GM18868 (cell line): ENCODE data around the gene SMLR1.

ENCODE experiments used
- ATAC-seq: cut with Tn5 transposase; IDR thresholded peaks from one replicate; pipeline ENCODE4 v1.9.1; 2021; ENCODE audit warnings: mild to moderate bottlenecking, moderate library complexity; ENCODE audit not compliant: unreplicated experiment

SMLR1 gene

DNA sequence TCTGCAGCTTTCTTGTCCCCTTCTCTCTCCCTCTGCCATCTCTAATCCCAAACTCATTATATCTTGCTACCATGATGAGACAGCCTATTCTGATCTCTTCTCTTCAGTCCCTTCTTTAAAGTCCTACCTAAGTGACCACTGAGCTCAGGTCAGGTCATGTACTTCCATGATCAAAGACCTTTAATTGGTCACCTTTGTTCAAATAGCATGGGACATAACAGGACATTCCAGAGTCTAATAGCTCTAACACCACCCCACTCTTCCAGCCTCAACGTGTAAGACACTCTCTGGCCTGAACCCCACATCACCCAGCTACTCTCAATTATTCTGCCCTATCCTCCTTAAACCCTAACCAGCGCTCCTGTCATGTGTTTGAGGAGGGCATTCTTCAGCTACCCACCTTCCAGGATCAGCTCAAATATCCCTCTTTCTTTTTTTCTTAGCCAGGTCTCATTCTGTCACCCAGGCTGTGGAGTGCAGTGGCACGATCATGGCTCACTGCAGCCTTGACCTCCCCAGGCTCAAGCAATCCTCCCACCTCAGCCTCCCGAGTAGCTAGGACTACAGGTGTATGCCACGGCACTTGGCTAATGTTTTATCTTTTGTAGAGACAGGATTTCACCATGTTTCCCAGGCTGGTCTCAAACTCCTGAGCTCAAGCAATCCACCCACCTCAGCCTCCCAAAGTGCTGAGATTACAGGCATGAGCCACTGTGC lies 2.1 kb upstream of the SMLR1 start:
- no peak for ATAC-seq

DNA sequence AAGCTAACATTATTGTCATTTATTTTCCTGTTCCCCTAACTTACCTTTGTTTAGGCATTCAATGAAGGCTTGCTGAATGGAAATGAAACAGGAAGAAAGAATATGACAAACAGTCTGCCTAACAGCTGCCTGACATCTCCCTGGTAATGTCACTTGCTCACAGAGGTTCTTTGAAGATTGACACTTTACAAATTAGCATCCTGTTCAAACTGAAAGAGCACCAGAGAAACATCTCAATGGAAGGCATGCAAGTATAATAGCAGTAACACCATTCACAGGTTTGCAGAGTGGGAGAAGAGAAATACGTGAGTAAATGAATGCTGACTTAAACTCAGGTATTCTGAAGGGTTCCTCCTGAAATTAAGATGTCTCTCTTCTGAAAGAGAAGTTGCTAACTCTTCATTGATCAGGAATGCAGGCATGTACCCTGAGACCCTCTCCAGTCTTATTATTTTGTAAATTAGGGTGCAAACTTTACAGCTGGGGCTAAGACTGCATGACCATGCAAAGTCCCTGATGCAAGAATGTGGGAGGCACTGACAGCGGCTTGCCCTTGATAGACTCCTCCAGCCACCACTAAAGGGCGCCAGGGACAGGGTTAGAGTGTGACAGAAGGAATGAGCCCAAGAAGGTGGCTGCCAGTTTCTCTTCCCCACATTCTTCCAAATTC lies 1.3 kb upstream of the SMLR1 start:
- ATAC-seq = no peak

DNA sequence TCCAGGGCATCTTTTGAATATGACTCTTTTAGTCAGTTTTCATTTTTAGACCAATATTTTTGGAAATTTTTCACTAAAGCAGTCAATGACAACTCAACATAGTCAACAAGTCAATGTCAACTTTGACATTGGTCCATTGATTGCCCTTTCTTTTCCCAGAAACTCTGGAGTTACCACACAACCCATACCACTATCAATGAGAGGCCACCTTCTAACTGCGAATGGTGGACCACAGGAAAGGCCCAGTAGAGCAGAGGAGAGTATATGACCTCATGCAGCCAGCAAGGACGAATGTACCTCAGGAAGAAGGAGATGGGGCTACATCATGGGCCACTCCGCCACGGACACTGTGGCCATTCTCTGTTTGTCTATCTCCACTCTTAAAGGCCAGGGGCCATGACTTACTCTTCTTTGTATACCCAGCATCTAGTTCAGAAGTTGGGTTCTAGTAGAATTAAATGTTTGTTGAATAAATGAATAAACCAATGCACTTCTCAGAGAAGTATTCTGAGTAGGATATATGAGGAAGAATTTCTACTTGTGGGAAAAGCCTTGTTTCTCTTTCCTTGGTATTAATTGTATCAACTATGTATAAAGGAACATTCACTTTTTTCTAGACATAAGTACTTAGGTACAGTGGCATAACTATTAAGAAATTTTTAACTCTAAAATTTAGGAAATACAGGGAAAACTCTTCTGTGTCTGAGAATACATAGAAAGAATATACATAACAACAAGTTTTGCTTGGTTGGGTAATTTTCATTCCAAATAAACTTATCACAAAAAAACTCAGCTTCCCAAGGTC lies 562 bp upstream of the SMLR1 start:
- no peak for ATAC-seq

DNA sequence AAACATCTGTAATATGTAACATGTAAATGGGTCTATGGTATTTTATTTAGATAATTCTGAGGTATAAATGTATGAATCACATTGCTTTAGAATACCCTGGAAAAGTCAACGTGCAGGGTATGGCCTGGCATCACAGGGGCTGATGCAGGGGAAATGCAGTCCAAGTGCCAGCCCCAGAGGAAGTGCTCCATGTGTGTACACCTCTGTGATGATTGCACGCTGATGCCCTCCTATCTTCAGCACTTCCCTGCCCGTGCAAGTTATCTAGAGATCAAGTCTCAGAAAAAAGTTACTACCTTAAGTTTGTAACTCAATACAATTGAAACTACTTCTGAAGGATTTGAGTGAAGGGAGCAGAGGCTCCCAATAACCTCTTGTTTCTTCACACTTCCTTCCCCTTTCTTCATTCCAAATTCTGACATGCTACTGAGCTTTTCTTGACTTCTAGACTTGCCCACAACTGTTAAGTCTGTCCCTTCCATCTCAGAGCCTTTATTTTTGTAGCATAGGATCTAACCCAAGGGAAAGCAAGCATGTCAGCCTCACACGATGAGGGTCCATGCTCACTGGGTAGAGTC lies 2.2 kb downstream of the SMLR1 start:
- no peak for ATAC-seq

DNA sequence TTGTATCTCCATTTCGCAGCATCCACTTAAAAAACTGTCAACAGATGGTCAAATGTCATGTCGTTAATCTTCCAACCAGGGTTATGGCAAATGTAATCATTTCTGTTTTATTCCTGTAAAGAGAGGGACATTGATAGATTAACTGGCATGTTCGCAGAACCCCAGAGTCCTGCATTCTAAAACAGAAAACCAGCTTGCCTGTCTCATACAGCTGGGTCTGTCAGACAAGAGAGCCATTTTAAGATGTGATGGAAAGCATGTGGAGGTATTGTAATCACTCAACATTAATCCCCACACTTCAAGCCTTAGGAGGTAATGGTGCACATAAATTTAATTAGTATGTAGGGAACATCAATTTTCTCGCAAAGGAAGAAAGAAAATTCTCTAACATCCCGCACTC lies 4.4 kb downstream of the SMLR1 start:
- no peak for ATAC-seq

DNA sequence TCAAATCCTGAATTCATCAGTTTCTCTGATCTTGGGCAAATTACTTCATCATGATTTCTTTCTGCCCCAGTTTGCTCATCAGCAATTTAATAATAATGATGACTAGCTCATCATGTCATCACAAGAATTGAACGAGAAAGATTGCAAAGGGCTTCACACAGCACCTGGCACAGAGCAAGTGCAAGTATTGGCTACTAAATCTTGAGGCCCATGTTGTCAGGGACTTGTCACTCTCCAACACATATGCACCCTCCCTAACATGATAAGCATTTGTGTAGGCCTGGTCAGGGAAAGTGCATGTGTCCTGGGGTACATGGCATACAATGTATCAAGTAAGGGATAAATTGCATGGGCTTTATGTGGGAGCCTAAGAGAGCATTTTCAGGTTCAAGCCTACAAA lies 6.4 kb downstream of the SMLR1 start:
- ATAC-seq = no peak

DNA sequence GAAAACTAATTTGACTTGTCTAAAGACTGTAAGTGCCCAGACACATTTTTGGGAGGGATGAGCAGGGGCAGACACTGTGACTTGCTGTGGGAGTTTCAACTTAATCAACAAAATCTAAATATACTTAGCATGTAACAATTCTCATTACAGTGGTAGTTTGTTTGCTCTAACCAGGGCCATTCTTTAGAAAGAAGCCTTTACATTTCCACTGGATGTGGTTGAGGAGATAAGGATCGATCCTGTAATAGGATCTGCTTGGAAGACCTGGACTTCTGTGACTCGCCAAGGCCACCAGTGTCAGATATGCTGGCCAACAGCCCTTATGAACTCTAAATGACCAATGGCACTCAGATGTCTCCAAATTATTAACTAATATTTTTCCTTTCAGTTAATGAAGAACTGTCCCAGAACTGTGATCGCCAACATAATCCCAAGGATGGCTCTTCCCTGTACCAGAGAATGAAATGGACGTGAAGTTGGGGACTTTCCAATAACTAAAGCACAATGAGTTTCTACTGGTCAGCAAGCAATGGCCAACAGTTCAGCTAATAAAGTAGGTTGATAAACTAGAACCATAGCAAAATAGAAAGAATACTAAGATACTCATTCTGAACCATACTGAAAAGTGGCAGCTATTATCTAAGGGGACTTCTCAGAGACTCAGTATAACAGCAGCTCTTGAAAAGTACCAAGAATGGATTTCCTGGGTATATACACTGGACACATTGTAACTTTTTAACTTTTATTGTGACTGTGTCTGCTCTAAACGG lies 7.5 kb downstream of the SMLR1 start:
- ATAC-seq = no peak

DNA sequence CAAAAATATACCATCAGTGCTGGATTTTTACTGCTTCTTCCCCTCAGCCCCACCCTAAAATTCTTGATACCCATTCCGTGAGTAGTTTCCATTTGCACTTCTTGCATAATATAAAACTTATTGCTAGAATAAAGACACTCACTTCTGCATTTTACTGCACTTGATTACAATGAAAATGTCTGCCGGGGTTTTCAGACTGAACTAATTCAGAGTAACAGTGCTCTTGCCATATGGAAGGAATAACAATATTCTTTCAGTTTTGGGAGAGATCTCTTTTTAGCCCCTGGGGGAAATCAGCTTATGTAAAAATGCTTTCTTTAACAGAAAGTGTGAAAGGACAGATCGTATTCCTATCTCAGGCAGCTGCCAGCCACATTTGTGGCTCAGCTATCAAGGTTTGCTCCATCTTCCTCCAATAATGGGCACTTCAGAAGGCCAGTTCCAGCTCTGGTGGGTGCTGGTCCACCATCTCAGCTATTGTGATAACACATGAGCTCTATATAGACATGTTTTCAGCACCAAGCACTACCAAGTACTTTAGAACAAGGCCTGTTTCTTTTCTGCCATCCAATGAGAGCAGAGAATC lies 8.9 kb downstream of the SMLR1 start:
- ATAC-seq = no peak

DNA sequence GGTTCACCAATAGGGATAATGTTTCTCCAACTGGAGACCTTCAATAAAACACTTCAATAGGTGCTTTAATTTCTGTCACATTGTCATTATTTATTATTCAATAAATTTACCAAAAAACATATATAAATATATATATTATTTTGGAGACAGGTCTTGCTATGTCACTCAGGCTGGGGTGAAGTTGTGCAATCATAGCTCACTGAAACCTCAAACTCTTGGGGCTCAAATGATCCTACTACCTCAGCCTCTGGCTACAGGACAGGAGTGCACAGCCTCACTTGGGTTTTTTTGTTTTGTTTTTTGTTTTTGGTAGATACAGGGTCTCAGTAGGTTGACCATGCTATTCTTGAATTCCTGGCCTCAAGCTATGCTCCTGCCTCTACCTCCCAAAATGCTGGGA lies 9.9 kb downstream of the SMLR1 start:
- ATAC-seq = no peak

DNA sequence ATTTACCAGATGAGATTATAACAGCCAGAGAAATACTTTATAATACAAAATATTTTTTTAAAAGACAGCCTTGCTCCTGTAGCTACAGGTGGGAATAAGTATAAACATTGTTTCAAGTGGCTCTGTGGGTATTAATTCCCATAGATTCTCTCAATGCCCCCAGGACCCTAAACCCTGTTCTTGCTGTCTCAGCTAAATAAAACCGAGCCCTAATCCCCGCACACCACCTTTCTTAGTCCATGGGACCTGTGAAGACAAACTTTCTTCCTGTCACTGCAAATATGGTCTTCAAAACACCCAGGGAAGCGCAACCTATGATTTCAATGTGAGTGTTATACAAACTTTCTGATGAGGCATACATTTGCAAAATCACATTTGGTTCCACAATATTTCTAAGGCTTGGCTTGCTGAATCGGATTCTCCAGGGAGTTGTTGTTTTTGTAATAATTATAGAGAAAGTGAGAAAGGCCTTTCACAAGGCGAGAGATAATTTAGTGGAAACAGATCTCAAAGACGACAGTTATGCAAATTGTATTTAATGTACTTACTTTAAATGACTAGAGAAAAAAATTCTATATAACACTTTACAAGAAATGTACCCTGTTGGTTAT lies 11.1 kb downstream of the SMLR1 start:
- ATAC-seq = no peak

DNA sequence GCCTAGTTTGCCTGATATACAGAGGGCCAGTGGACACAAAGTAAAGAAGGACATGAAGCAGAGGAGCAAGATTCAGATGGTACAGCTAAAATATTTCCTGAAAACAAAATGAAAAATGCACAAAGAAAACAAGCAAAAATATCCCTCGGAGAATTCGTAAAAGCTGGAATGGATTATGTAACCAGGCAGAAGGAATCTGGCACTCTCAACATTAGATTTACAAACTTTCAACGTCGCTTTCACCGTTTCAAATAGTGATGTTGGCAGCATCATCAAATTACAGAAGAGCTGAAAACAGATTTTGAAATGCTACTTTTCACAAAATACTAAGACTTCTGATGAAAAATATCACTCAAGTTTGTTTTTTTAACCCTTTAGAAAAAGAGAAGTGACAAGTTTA lies 11.7 kb downstream of the SMLR1 start:
- no peak for ATAC-seq

DNA sequence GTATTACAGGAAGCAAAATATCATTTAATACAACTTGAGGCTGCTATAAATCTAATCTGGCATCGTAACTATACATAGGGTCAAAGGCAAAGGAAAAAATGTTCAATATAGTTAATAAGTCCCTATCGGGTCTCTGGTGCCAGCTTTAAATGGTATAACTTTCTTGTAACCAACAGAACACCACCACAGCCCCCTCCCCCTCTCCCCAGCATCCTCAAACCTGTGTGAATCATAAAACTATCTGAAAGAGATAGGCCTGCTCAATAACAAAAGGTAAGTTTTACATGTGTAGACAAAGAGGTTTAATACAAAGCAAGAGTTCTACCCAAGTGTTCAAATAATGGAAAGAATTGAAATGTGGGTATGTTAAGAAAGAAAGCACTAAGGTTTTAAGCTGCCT lies 12.2 kb downstream of the SMLR1 start:
- no peak for ATAC-seq

DNA sequence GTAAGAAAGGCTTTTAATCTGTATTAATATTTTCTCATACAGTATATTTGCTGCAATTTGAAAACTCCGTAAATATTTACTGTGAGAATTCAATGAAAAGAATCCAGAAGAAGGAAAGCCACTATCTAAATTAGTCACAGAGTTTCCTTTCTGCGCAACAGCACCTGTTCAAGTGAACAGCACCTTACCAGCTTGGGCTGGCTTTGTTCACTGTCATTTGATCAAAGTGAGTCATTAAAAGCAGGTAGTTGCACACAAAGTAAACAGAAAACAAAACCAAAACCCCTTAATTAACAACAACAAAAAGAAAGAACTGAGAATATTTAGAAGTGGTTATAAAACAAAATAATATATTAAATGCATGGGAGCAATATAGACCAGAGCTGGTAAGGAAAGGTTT lies 12.8 kb downstream of the SMLR1 start:
- ATAC-seq = peak; percentile 56

DNA sequence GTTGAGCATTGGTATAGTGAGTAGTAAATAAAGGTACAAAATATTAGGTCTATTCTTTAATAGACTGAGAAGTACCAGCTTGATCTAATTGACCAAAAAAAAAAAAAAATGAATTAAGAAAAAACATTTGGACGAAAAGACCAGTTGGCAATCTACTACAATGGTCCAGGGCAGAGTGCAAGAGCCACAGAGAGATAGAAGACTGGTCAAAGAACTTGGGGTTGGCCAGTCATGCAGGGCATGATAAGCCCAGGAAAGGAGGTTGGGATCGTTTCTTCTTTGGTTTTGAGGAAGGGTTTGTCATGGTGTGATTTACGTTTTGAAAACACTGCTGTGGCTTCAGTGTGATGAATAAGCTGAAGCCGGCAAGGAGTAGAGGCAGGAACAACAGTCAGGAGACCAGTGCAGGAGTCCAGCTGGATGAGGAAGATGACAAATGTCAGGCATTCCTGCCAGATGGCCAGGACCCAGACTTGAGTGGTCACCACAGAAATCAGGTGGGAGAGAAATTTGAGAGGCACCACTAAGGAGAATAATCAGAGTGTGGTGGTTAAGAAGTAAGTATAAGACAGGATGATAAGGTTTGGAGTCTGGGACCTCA lies 14.0 kb downstream of the SMLR1 start:
- no peak for ATAC-seq

DNA sequence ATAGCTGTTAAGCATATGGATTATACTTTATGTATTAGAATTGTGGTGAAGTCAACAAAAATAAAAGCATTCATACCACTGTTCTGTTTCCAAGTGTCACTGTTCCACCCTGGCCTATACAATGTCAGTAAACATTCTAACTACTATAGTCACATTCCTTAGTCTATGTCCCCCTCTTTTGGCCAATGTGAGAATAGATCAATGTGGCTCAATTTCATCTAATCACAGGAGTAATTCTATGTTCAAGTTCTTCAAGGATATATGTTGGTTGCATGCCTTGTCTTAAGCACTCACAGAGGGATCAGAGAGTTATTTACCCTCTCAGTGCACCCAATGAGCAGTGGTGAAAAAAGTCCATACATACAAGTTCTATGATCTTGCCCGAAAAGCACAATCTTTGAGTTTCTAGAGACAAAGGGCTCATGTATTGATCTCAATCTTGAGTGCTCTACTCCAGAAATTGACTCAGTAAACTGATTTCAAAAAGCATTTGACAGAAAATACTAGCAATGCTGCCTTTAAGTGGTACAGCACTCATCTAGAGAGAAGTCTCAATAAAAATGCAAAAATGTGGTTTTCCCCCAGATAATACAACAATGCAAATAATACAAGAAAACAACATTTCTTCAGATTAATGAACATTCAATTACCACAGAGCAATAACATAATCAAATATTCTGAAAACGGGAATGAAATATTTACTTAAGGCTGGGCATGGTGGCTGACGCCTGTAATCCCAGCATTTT lies 16.5 kb downstream of the SMLR1 start:
- ATAC-seq = peak; percentile 60

DNA sequence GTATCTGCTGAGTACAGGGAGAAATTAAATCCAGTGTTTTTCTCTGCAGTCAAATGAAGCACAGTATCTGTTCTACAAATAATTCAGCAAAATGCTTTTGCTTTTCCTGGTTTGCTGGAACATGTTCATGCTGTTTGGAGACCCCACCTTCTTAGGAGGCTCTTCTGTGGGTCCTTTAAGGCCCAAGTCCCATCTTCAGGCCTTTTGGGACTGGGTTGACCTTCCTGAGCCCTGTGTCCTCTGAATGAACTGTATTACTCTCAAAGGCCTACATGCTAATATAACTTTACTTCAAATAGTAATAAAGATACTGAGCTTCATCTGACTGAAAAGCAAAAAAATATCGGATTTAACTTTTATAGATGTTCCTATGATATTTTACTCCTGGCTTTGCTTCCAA lies 19.3 kb downstream of the SMLR1 start:
- ATAC-seq = no peak

DNA sequence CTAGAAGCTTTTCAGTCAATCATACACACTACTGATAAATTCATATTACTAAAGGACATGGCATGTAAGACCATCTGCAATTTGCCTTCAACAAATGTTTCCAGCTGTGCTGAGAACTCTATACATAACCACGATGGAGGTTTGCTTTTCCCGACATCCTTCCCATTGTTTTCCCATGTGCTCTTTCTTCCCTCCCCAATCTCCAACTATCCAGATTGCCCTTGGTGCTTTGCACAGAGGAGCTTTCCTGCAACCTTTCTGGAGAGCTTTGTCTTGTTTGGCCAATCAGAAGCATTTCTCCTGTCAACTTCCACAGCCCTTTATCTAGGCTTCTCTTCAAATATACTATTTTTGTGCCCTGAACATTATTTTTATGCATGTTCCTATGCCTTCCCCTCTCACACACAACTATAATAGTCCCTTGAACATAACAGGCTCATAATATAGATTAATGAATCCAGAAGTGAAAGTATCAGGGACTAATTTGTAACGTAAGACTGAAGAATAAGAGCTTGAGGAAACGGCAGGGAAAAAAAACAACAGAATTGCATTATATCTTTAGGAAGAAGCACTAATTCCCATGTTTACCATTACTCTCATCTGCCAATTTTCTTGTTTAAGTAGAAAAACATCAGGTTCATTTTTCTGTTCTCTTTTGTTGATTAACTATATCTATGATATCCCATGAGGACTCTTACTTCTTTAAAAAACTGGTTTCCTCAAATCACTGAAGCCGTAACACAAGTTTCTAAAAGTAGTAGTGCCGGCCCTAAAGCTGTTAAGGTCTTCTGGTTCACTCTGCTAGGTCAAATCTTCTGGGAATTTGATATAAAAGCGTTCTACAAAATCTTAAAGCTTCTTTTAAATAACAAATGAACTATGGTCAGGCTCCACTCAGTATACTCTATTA lies 20.1 kb downstream of the SMLR1 start:
- ATAC-seq = no peak

DNA sequence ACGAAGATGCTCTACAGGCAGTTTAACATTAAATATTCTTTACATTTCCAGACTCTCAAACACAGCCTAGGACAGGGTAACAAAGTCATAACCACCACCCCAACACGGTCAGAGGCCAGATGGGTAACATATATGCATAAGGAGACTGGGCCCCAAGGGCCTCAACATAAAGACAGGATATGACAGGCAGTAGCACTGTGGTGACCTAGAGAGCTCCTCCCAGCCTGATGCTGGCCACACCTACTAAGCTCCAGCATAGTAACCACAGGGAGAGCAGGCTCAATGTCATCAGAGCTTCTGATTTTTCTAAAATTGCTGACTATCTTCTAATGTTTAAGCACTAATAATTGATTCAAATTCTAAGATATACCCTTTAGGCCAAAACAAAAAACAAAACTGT lies 21.7 kb downstream of the SMLR1 start:
- peak; percentile 90 for ATAC-seq
